H1 (cell line): ENCODE results near the gene C2CD4A. TPM values are rescaled to one million over a fixed set of nuclear protein-coding genes. Genes with fewer than 3 reads are reported as not detected.

Experiments
- CTCF ChIA-PET: fragments of 300-600 bp; sonication (Branson Sonifier 250); formaldehyde crosslinking; loops from one replicate; lab custom pipeline; 2021; ENCODE audit not compliant: partially characterized antibody; lab: Charles Lee
- POLR2A ChIA-PET: fragments of 300-600 bp; sonication (Branson Sonifier 250); formaldehyde crosslinking; loops from one replicate; lab custom pipeline; 2021; ENCODE audit warnings: inconsistent platforms; ENCODE audit not compliant: partially characterized antibody; lab: Charles Lee
- DNase-seq, 2 experiments: peaks; one replicate each; pipeline versions ENCODE4 v3.0.0 to v3.0.0-alpha.2; 2010 to 2022; ENCODE audit warnings: low spot score in 2 of 2, low read depth in 1 of 2, mixed read lengths in 1 of 2
- FAIRE-seq: peaks from 2 replicates; lab custom pipeline; 2011; peaks lifted over from hg19 to GRCh38; lab: Jason Lieb, UNC
- H2AFZ ChIP-seq: 2 replicates; pipeline ENCODE4 v1.8.1; 2012; ENCODE audit warnings: low read length, inconsistent platforms
- H2AK5ac ChIP-seq: 2 replicates; pipeline ENCODE4 v1.6.1; 2013; ENCODE audit warnings: low read depth, low read length
- H2BK120ac ChIP-seq: replicated peaks from 2 replicates; pipeline ENCODE3; 2013; ENCODE audit warnings: low read depth, low read length, inconsistent platforms
- H2BK12ac ChIP-seq: 2 replicates; pipeline ENCODE4 v1.6.1; 2013; ENCODE audit warnings: low read depth, low read length
- H2BK15ac ChIP-seq: 2 replicates; pipeline ENCODE4 v1.6.1; 2013; ENCODE audit warnings: low read length
- H2BK20ac ChIP-seq: 2 replicates; pipeline ENCODE4 v1.6.1; 2013; ENCODE audit warnings: low read length
- H2BK5ac ChIP-seq: 2 replicates; pipeline ENCODE4 v1.6.1; 2013; ENCODE audit warnings: low read depth, low read length
- H3K14ac ChIP-seq: 2 replicates; pipeline ENCODE4 v1.6.1; 2013; ENCODE audit warnings: inconsistent platforms; ENCODE audit not compliant: insufficient read length
- H3K18ac ChIP-seq: 2 replicates; pipeline ENCODE4 v1.6.1; 2013; ENCODE audit warnings: low read length; ENCODE audit errors: extremely low read depth
- H3K23ac ChIP-seq: 2 replicates; pipeline ENCODE4 v1.6.1; 2013; ENCODE audit warnings: inconsistent platforms; ENCODE audit not compliant: insufficient read length
- H3K23me2 ChIP-seq: 2 replicates; pipeline ENCODE4 v1.6.1; 2013; ENCODE audit warnings: low read depth, low read length
- H3K27ac ChIP-seq: 2 replicates; pipeline ENCODE4 v1.6.1; 2011; ENCODE audit warnings: low read depth, low read length, inconsistent platforms
- H3K27me3 ChIP-seq, 4 experiments: replicated peaks in 1 of 4; 1 replicate in 1 of 4; 2 replicates in 3 of 4; pipeline versions ENCODE4 v1.6.1 to v1.8.1; 2011 to 2013; ENCODE audit warnings: low read length in 3 of 4, mild to moderate bottlenecking in 3 of 4, inconsistent platforms in 2 of 4, mixed read lengths in 2 of 4, moderate library complexity in 1 of 4; ENCODE audit not compliant: control insufficient read depth in 3 of 4, insufficient read depth in 3 of 4; ENCODE audit errors: extremely low read depth in 1 of 4
- H3K36me3 ChIP-seq, 4 experiments: 2 replicates each; pipeline versions ENCODE4 v1.6.1 to v1.8.1; 2011 to 2013; ENCODE audit warnings: mild to moderate bottlenecking in 4 of 4, low read length in 3 of 4, moderate library complexity in 2 of 4, control low read depth in 1 of 4, inconsistent platforms in 1 of 4; ENCODE audit not compliant: insufficient read depth in 4 of 4, control insufficient read depth in 2 of 4
- H3K4ac ChIP-seq: replicated peaks from 2 replicates; pipeline ENCODE3; 2013; ENCODE audit warnings: low read length, low read depth, mixed read lengths, inconsistent platforms; ENCODE audit not compliant: insufficient read length
- H3K4me1 ChIP-seq, 4 experiments: replicated peaks in 1 of 4; 1 replicate in 1 of 4; 2 replicates in 3 of 4; pipeline versions ENCODE4 v1.6.1 to v1.8.1; 2011 to 2013; ENCODE audit warnings: low read length in 3 of 4, inconsistent platforms in 2 of 4, mixed read lengths in 1 of 4; ENCODE audit not compliant: insufficient read depth in 4 of 4, control insufficient read depth in 3 of 4
- H3K4me2 ChIP-seq, 2 experiments: 2 replicates each; pipeline versions ENCODE4 v1.6.1 to v1.8.1; 2011 to 2013; ENCODE audit warnings: low read depth in 2 of 2, low read length in 2 of 2, control low read depth in 1 of 2, inconsistent platforms in 1 of 2, mild to moderate bottlenecking in 1 of 2; ENCODE audit not compliant: insufficient read depth in 1 of 2
- H3K4me3 ChIP-seq, 4 experiments: fragments of 200-600, 300-600 bp in 1 of 4; sonication (generic), shearing (Covaris generic), sonication (Bioruptor Twin) in 1 of 4; 2 replicates each; pipeline versions ENCODE4 v1.5.1 to v1.8.1; 2011 to 2016; ENCODE audit warnings: low read length in 4 of 4, low read depth in 3 of 4, control low read depth in 2 of 4, inconsistent platforms in 2 of 4, mild to moderate bottlenecking in 2 of 4, mixed read lengths in 1 of 4, moderate library complexity in 1 of 4; ENCODE audit not compliant: insufficient read depth in 2 of 4; ENCODE audit errors: extremely low read depth in 1 of 4
- H3K56ac ChIP-seq: replicated peaks from 2 replicates; pipeline ENCODE3; 2013; ENCODE audit warnings: low read depth, mild to moderate bottlenecking, mixed read lengths, low read length, inconsistent platforms; ENCODE audit not compliant: insufficient read length
- H3K79me1 ChIP-seq: 2 replicates; pipeline ENCODE4 v1.6.1; 2013; ENCODE audit warnings: low read depth, low read length, control low read depth
- H3K79me2 ChIP-seq, 2 experiments: 2 replicates each; pipeline versions ENCODE4 v1.6.1 to v1.8.1; 2012 to 2013; ENCODE audit warnings: low read length in 2 of 2, mild to moderate bottlenecking in 2 of 2, inconsistent platforms in 1 of 2; ENCODE audit not compliant: insufficient read depth in 2 of 2, control insufficient read depth in 1 of 2
- H3K9ac ChIP-seq, 4 experiments: replicated peaks in 1 of 4; 1 replicate in 1 of 4; 2 replicates in 3 of 4; pipeline versions ENCODE4 v1.6.1 to v1.8.1; 2011 to 2013; ENCODE audit warnings: low read depth in 3 of 4, low read length in 3 of 4, control low read depth in 2 of 4, mild to moderate bottlenecking in 2 of 4, moderate library complexity in 2 of 4, inconsistent platforms in 1 of 4; ENCODE audit errors: extremely low read depth in 1 of 4
- H3K9me3 ChIP-seq, 2 experiments: 2 replicates each; pipeline versions ENCODE4 v1.6.1 to v1.8.1; 2012 to 2013; ENCODE audit warnings: mild to moderate bottlenecking in 2 of 2, moderate library complexity in 2 of 2, control low read depth in 1 of 2, inconsistent platforms in 1 of 2, low read depth in 1 of 2, low read length in 1 of 2, mixed read lengths in 1 of 2; ENCODE audit not compliant: insufficient read depth in 2 of 2
- H4K20me1 ChIP-seq, 2 experiments: replicated peaks in 1 of 2; 2 replicates each; pipeline versions ENCODE3 to v1.8.1; 2011 to 2013; ENCODE audit warnings: inconsistent platforms in 2 of 2, low read length in 2 of 2, mild to moderate bottlenecking in 1 of 2; ENCODE audit not compliant: insufficient read depth in 2 of 2, control insufficient read depth in 1 of 2
- H4K5ac ChIP-seq: 2 replicates; pipeline ENCODE4 v1.6.1; 2013; ENCODE audit warnings: low read length, low read depth, mixed read lengths, inconsistent platforms; ENCODE audit not compliant: insufficient read length
- H4K8ac ChIP-seq: 2 replicates; pipeline ENCODE4 v1.8.0; 2013; ENCODE audit warnings: mild to moderate bottlenecking, moderate library complexity, low read length, inconsistent platforms; ENCODE audit not compliant: insufficient read depth; ENCODE audit errors: extremely low read depth
- H4K91ac ChIP-seq: replicated peaks from 2 replicates; pipeline ENCODE3; 2013; ENCODE audit warnings: low read length, mixed read lengths, inconsistent platforms; ENCODE audit not compliant: insufficient read length
- ATF2 ChIP-seq: IDR thresholded peaks from 2 replicates; pipeline ENCODE4 v1.6.1; 2012; ENCODE audit warnings: low read length, inconsistent platforms
- BACH1 ChIP-seq: IDR thresholded peaks from 2 replicates; pipeline ENCODE4 v1.6.1; 2012; ENCODE audit warnings: low read length, improper control_type of control experiment
- CBX5 ChIP-seq: fragments of 300-800, 300-1000 bp; sonication (generic); IDR thresholded peaks from 2 replicates; pipeline ENCODE4 v1.7.1; 2016; ENCODE audit warnings: antibody characterized with exemption, low read length, low read depth
- CHD2 ChIP-seq: IDR thresholded peaks from 2 replicates; pipeline ENCODE4 v1.6.1; 2012; ENCODE audit warnings: low read length, improper control_type of control experiment
- EP300 ChIP-seq, 2 experiments: IDR thresholded peaks; 1 replicate in 1 of 2; 2 replicates in 1 of 2; pipeline ENCODE4 v1.6.1; 2011 to 2012; ENCODE audit warnings: low read depth in 2 of 2, low read length in 2 of 2, mild to moderate bottlenecking in 2 of 2, borderline replicate concordance in 1 of 2, inconsistent platforms in 1 of 2, moderate library complexity in 1 of 2
- FOSL1 ChIP-seq: IDR thresholded peaks from 2 replicates; pipeline ENCODE4 v1.6.1; 2011; ENCODE audit warnings: mild to moderate bottlenecking, low read depth, low read length, moderate library complexity; ENCODE audit not compliant: insufficient read depth
- POU5F1 ChIP-seq: IDR thresholded peaks from 2 replicates; pipeline ENCODE4 v1.6.1; 2011; ENCODE audit warnings: low read depth, mild to moderate bottlenecking, low read length, moderate library complexity
- RFX5 ChIP-seq: IDR thresholded peaks from 2 replicates; pipeline ENCODE4 v1.6.1; 2011; ENCODE audit warnings: low read depth, low read length, improper control_type of control experiment, borderline replicate concordance
- SIRT6 ChIP-seq: IDR thresholded peaks from one replicate; pipeline ENCODE4 v1.7.1; 2012; ENCODE audit warnings: low read length, inconsistent platforms
- SP1 ChIP-seq: IDR thresholded peaks from 2 replicates; pipeline ENCODE4 v1.6.1; 2011; ENCODE audit warnings: low read depth, low read length
- SP2 ChIP-seq: IDR thresholded peaks from 2 replicates; pipeline ENCODE4 v1.6.1; 2012; ENCODE audit warnings: mild to moderate bottlenecking, low read length, inconsistent platforms
- USF2 ChIP-seq: IDR thresholded peaks from 2 replicates; pipeline ENCODE4 v1.6.1; 2011; ENCODE audit warnings: low read length, improper control_type of control experiment
- ZNF274 ChIP-seq: IDR thresholded peaks from 2 replicates; pipeline ENCODE4 v1.7.0; 2012; ENCODE audit warnings: low read length, borderline replicate concordance; ENCODE audit errors: extremely low read depth
- WGBS, 2 experiments: shearing (Covaris generic) in 1 of 2; methylation state at CpG; one replicate each; pipeline versions ENCODE4 v1.1.6 to v1.1.7; 2013 to 2015; ENCODE audit warnings: low lambda C conversion rate in 2 of 2, mixed read lengths in 2 of 2, inconsistent platforms in 1 of 2, low coverage in 1 of 2, missing lambda C conversion rate in 1 of 2; ENCODE audit not compliant: insufficient replicate concordance in 2 of 2, insufficient coverage in 1 of 2, insufficient read length in 1 of 2; ENCODE audit errors: extremely low coverage in 1 of 2, missing lambda C conversion rate in 1 of 2; 5-methylcytosine and 5-hydroxymethylcytosine counted together
- polyA plus RNA-seq, 7 experiments: library from polyadenylated mRNA; depleted of rRNA in 3 of 7; stranded (reverse) in 5 of 7; unstranded in 2 of 7; fragments of >200 nt in 5 of 7; fragments of 200-250 nt in 2 of 7; gene quantifications; 1 replicate in 5 of 7; 2 replicates in 1 of 7; 4 replicates in 1 of 7; pipeline versions ENCODE4 v1.2.1 to v1.2.3, GENCODE V29; 2011 to 2013; ENCODE audit warnings: missing spikeins in 2 of 7, mixed read lengths in 2 of 7
- total RNA-seq: library from RNA; stranded (reverse); fragmentation: NEBNext Ultra II Directional; extraction: Animal tissue kit (Norgen Biotek cat#: 25700); gene quantifications from 2 replicates; pipeline ENCODE4 v1.2.1, GENCODE V29; 2021

Gene C2CD4A
- total and polyA plus RNA-seq, 2 of the 8 experiments (the other 6 are each of a cell fraction or from before 2014, with no cell fraction given), result not detected

GRCh38 chr15:62093809-62094208 lies 27.0 kb downstream of the C2CD4A start:
- no peak overlapping the region for H3K4ac ChIP-seq
- H3K4me3 ChIP-seq, result no peak overlapping the region
- no peaks in the 10 kb centered on the region for H3K79me2 ChIP-seq
- no peak overlapping the region for H2AK5ac ChIP-seq
- 89% methylated on average over 5 of the region's 5 CpGs; no CpG with 5 or more reads in 1 of the 2 experiments for WGBS, 2 experiments
- H3K56ac ChIP-seq, result no peak overlapping the region
- H4K8ac ChIP-seq, result no peak overlapping the region
- H2BK5ac ChIP-seq, result no peak overlapping the region
- H3K36me3 ChIP-seq, result no peaks in the 10 kb centered on the region
- no peak overlapping the region for H2AFZ ChIP-seq
- H3K9me3 ChIP-seq, result no peaks in the 10 kb centered on the region
- H4K91ac ChIP-seq, result no peak overlapping the region
- H3K27ac ChIP-seq, result no peak overlapping the region
- POLR2A ChIA-PET, result no interaction called here
- no peaks in the 10 kb centered on the region for H3K27me3 ChIP-seq
- H2BK120ac ChIP-seq, result no peak overlapping the region
- no peak overlapping the region for H3K18ac ChIP-seq
- no peak overlapping the region for H3K14ac ChIP-seq
- CTCF ChIA-PET, result interaction anchor here (1.6 kb wide), 1 partner anchor 10 kb away, joined by 6 read pairs; no protein-coding TSS in a partner anchor
- DNase-seq, result no peak
- no peak overlapping the region for H2BK15ac ChIP-seq
- H3K4me2 ChIP-seq, result no peak overlapping the region
- no peaks in the 10 kb centered on the region for H3K23me2 ChIP-seq
- no peaks in the 10 kb centered on the region for H3K4me1 ChIP-seq
- no peak overlapping the region for H3K9ac ChIP-seq
- no peak overlapping the region for H2BK20ac ChIP-seq
- H4K20me1 ChIP-seq, result no peaks in the 10 kb centered on the region
- no peaks in the 10 kb centered on the region for H3K79me1 ChIP-seq
- no peak overlapping the region for H3K23ac ChIP-seq
- H4K5ac ChIP-seq, result no peak overlapping the region
- no peak for FAIRE-seq
- no peak overlapping the region for H2BK12ac ChIP-seq
- no peak for TF ChIP-seq POU5F1
- no peak for TF ChIP-seq ATF2
- TF ChIP-seq FOSL1, result no peak
- TF ChIP-seq SP2, result no peak
- no peak for TF ChIP-seq EP300 (IDR thresholded peaks at IDR 0.05; ENCODE audit: borderline replicate concordance in 1 of 2, low read depth in 2 of 2, low read length in 2 of 2)
- TF ChIP-seq RFX5, result no peak
- no peak for TF ChIP-seq SP1
- TF ChIP-seq SIRT6, result no peak
- TF ChIP-seq CHD2, result no peak
- TF ChIP-seq ZNF274, result no peak
- TF ChIP-seq CBX5, result no peak
- no peak for TF ChIP-seq BACH1
- TF ChIP-seq USF2, result no peak
